Keratinocyte (primary cell): ENCODE measurements around the gene CHID1. TPM values are rescaled to one million over a fixed set of nuclear protein-coding genes. Genes with fewer than 3 reads are reported as not detected.
A peak's percentile ranks its signal among the peaks of the same experiment; 100 is the strongest.

Experiments used
- DNase-seq: peaks from one replicate; pipeline ENCODE4 v3.0.0-alpha.2; 2011; ENCODE audit warnings: low read depth, missing footprints, low spot score
- FAIRE-seq: peaks from 2 replicates; lab custom pipeline; 2011; peaks lifted over from hg19 to GRCh38; lab: Jason Lieb, UNC
- H2AFZ ChIP-seq: 2 replicates; pipeline ENCODE4 v1.6.0; 2012; ENCODE audit warnings: low read length, control low read depth, inconsistent platforms; ENCODE audit not compliant: control insufficient read depth
- H3K27ac ChIP-seq: 2 replicates; pipeline ENCODE4 v1.5.1; 2011; ENCODE audit warnings: low read length; ENCODE audit not compliant: control insufficient read depth, insufficient read depth
- H3K27me3 ChIP-seq: 3 replicates; pipeline ENCODE4 v1.6.0; 2011; ENCODE audit warnings: low read length; ENCODE audit not compliant: control insufficient read depth, insufficient read depth; ENCODE audit errors: extremely low read depth
- H3K36me3 ChIP-seq, 2 experiments: 2 replicates in 1 of 2; 3 replicates in 1 of 2; pipeline ENCODE4 v1.5.1; 2011; ENCODE audit warnings: low read length in 2 of 2, mild to moderate bottlenecking in 1 of 2; ENCODE audit not compliant: control insufficient read depth in 2 of 2, insufficient read depth in 2 of 2; ENCODE audit errors: extremely low read depth in 1 of 2
- H3K4me1 ChIP-seq: 3 replicates; pipeline ENCODE4 v1.5.1; 2011; ENCODE audit warnings: low read length; ENCODE audit not compliant: control insufficient read depth, insufficient read depth; ENCODE audit errors: extremely low read depth
- H3K4me2 ChIP-seq: 3 replicates; pipeline ENCODE4 v1.6.0; 2011; ENCODE audit warnings: low read depth, low read length; ENCODE audit not compliant: control insufficient read depth, insufficient read depth; ENCODE audit errors: extremely low read depth
- H3K4me3 ChIP-seq, 3 experiments: fragments of 200-600 bp in 1 of 3; sonication (generic) in 1 of 3; 2 replicates in 2 of 3; 3 replicates in 1 of 3; pipeline ENCODE4 v1.5.1; 2011 to 2016; ENCODE audit warnings: low read length in 3 of 3, mild to moderate bottlenecking in 3 of 3, control low read depth in 2 of 3, inconsistent platforms in 1 of 3, low read depth in 1 of 3, mixed read lengths in 1 of 3, mixed run types in 1 of 3, moderate library complexity in 1 of 3; ENCODE audit not compliant: control insufficient read depth in 2 of 3, insufficient read depth in 2 of 3; ENCODE audit errors: extremely low read depth in 1 of 3
- H3K79me2 ChIP-seq: 2 replicates; pipeline ENCODE4 v1.6.0; 2012; ENCODE audit warnings: low read length; ENCODE audit not compliant: control insufficient read depth, insufficient read depth
- H3K9ac ChIP-seq: 3 replicates; pipeline ENCODE4 v1.6.0; 2011; ENCODE audit warnings: low read length; ENCODE audit not compliant: control insufficient read depth, insufficient read depth; ENCODE audit errors: extremely low read depth
- H3K9me1 ChIP-seq: 3 replicates; pipeline ENCODE4 v1.6.0; 2011; ENCODE audit warnings: low read length; ENCODE audit not compliant: control insufficient read depth, insufficient read depth; ENCODE audit errors: extremely low read depth
- H3K9me3 ChIP-seq: 2 replicates; pipeline ENCODE4 v1.5.1; 2012; ENCODE audit warnings: low read depth, low read length; ENCODE audit not compliant: control insufficient read depth
- H4K20me1 ChIP-seq: 3 replicates; pipeline ENCODE4 v1.6.0; 2011; ENCODE audit warnings: low read length; ENCODE audit not compliant: control insufficient read depth, insufficient read depth; ENCODE audit errors: extremely low read depth
- EZH2 ChIP-seq: IDR thresholded peaks from one replicate; pipeline ENCODE4 v1.6.1; 2012; ENCODE audit warnings: inconsistent platforms, mild to moderate bottlenecking, low read length, moderate library complexity
- dilution Hi-C: fragments of 300-500 bp; cut with MboI; formaldehyde crosslinking; loops from one replicate; pipeline ENCODE4 v1.7.0; 2020; ENCODE audit warnings: low sequenced_read_pairs; ENCODE audit not compliant: extremely low pct_ligation_motif_present
- polyA plus RNA-seq, 5 experiments: library from polyadenylated mRNA; depleted of rRNA in 3 of 5; stranded (reverse) in 3 of 5; stranded (forward) in 1 of 5; unstranded in 1 of 5; fragments of >200 nt; gene quantifications; 1 replicate in 1 of 5; 2 replicates in 3 of 5; 3 replicates in 1 of 5; pipeline versions ENCODE4 v1.2.1 to v1.2.3, GENCODE V29; 2011 to 2012; ENCODE audit warnings: missing spikeins in 2 of 5, low read depth in 1 of 5, low replicate concordance in 1 of 5
- TF ChIP-seq, protein P1 (sequence below), 3 experiments: IDR thresholded peaks in 1 of 3; conservative IDR thresholded peaks in 1 of 3; optimal IDR thresholded peaks in 1 of 3; 2 replicates in 2 of 3; 3 replicates in 1 of 3; pipeline versions ENCODE3 to v1.5.1; 2011; ENCODE audit warnings: low read length in 3 of 3, mild to moderate bottlenecking in 3 of 3, moderate library complexity in 2 of 3, control low read depth in 1 of 3, inconsistent platforms in 1 of 3; ENCODE audit not compliant: insufficient read depth in 2 of 3; ENCODE audit errors: extremely low read depth in 1 of 3

Gene CHID1
- polyA plus RNA-seq, 1 donor (not counting 4 experiments of a cell fraction or from before 2014, with no cell fraction given): 23.0 TPM

DNA sequence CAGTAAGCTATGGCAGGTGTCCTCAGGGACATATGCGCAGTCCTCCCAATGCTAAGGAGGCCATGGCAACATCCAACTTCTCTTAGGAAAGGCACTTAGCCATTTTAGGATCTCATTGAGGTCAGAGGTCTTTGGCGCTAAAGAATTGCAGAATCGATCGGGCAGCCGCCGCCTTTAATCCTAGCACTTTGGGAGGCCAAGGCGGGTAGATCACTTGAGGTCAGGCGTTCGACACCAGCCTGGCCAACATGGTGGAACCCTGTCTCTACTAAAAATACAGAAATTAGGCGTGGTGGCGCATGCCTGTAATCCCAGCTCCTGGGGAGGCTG is 1.2 kb upstream of the CHID1 start:
- Histone ChIP-seq H3K4me2 (peak overlapping the region; percentile 77), H3K4me1 (peaks cover 12% of the 10 kb centered on the region), H3K27me3 (no peaks in the 10 kb centered on the region), H3K79me2 (peaks cover 24% of the 10 kb centered on the region), H3K9ac (no peak overlapping the region), H3K36me3 (no peaks in the 10 kb centered on the region), H3K4me3 (peak overlapping the region in 1 of 3 experiments; percentile 67), H4K20me1 (no peaks in the 10 kb centered on the region), H3K9me1 (no peaks in the 10 kb centered on the region), H2AFZ (no peak overlapping the region), H3K9me3 (no peaks in the 10 kb centered on the region), H3K27ac (no peak overlapping the region)
- TF ChIP-seq, protein P1, sequence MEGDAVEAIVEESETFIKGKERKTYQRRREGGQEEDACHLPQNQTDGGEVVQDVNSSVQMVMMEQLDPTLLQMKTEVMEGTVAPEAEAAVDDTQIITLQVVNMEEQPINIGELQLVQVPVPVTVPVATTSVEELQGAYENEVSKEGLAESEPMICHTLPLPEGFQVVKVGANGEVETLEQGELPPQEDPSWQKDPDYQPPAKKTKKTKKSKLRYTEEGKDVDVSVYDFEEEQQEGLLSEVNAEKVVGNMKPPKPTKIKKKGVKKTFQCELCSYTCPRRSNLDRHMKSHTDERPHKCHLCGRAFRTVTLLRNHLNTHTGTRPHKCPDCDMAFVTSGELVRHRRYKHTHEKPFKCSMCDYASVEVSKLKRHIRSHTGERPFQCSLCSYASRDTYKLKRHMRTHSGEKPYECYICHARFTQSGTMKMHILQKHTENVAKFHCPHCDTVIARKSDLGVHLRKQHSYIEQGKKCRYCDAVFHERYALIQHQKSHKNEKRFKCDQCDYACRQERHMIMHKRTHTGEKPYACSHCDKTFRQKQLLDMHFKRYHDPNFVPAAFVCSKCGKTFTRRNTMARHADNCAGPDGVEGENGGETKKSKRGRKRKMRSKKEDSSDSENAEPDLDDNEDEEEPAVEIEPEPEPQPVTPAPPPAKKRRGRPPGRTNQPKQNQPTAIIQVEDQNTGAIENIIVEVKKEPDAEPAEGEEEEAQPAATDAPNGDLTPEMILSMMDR (optimal IDR thresholded peaks at IDR 0.05 in 1 of 3, IDR thresholded peaks at IDR 0.05 in 1 of 3, conservative IDR thresholded peaks at IDR 0.05 in 1 of 3; ENCODE audit: extremely low read depth in 1 of 3, insufficient read depth in 2 of 3, low read length in 3 of 3): no peak
- TF ChIP-seq EZH2: no peak
- dilution Hi-C loops: no loop called here
- DNase-seq (no peak), FAIRE-seq (no peak)

DNA sequence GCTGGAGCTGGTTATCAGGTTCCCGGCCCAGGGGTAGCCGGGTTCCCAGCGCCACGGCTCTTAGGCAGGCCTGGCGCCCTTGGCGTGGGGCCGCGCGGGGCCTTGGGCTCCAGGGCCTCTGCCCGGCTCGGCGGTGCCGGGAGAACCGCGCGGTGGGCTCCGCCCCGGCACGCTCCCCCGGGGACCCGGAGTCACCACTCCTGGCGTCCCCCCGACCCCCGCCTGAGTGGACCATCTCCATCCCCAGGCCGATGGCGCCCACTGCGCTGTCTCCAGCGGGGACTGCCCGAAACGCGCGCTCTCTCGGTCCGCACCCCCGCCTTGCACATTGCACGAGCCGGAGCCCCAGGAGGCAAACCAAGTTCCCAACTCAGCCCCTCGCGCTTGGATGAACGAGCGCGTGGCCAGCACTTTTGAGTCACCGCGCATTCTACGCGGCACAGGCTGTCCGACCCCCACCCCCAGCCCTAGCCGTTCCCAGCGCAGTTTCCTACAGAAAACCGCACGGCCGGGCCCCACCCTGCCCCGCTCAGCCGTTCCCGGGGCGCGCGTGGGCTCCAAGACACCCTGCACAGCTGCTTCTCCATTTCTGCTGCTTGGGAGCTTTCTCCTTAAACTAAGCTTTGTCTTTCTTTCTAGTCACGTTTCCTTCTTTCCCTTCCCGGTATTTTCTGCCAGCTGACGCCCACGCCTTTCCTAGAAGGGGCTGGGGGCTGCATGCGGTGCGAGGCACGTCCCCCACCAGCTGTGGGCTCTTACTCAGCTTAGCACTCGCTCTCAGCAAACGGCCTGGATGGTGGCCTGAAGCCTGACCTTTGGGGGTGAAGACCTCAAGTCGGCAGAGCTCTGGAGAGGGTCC is 650 bp upstream of the CHID1 start:
- H3K9me3 ChIP-seq: no peaks in the 10 kb centered on the region
- dilution Hi-C loops: no loop called here
- H3K9ac ChIP-seq: peak overlapping the region; percentile 77
- no peaks in the 10 kb centered on the region for H3K9me1 ChIP-seq
- TF ChIP-seq, protein P1 (optimal IDR thresholded peaks at IDR 0.05 in 1 of 3, IDR thresholded peaks at IDR 0.05 in 1 of 3, conservative IDR thresholded peaks at IDR 0.05 in 1 of 3; ENCODE audit: extremely low read depth in 1 of 3, insufficient read depth in 2 of 3, low read length in 3 of 3): no peak
- TF ChIP-seq EZH2: no peak
- DNase-seq (no peak), FAIRE-seq (no peak)
- H3K36me3 ChIP-seq: no peaks in the 10 kb centered on the region
- no peaks in the 10 kb centered on the region for H4K20me1 ChIP-seq
- peak overlapping the region; percentile 40 for H3K27ac ChIP-seq
- peak overlapping the region; percentile 77 for H2AFZ ChIP-seq
- peak overlapping the region; percentile 77 for H3K4me2 ChIP-seq
- H3K4me1 ChIP-seq: peaks cover 12% of the 10 kb centered on the region
- H3K79me2 ChIP-seq: peaks cover 24% of the 10 kb centered on the region
- peak overlapping the region; percentile 67 to 96 (median 74) for H3K4me3 ChIP-seq
- H3K27me3 ChIP-seq: no peaks in the 10 kb centered on the region
